ENCODE data around the gene C11orf86. TPM values are rescaled to one million over a fixed set of nuclear protein-coding genes. Genes with fewer than 3 reads are reported as not detected.

Gene C11orf86
- total and polyA plus RNA-seq, 10 of the 15 experiments (the other 5 are each of a cell fraction or from before 2014, with no cell fraction given): not detected

- SMC1A ChIA-PET (ENCODE audit: uncharacterized antibody, unreplicated experiment): no interaction called here
- Histone ChIP-seq H3K4me1 (ENCODE audit: control insufficient read depth, insufficient read depth, low read length) (no peaks in the 10 kb centered on the region), H3K79me2 (ENCODE audit: control insufficient read depth, insufficient read depth, low read length) (no peaks in the 10 kb centered on the region), H3K9me3 (replicated peaks; ENCODE audit: control insufficient read depth, insufficient read depth, low read length) (no peaks in the 10 kb centered on the region), H3K27me3 (replicated peaks in 1 of 2; ENCODE audit: control insufficient read depth in 2 of 2, insufficient read depth in 2 of 2, low read length in 1 of 2) (no peaks in the 10 kb centered on the region), H3K9ac (ENCODE audit: control insufficient read depth, insufficient read depth, low read length) (no peak overlapping the region), H4K20me1 (ENCODE audit: control insufficient read depth, insufficient read depth) (no peaks in the 10 kb centered on the region), H3K4me2 (ENCODE audit: control insufficient read depth, insufficient read depth) (no peak overlapping the region), H3K4me3 (no peak overlapping the region), H3K27ac (ENCODE audit: control insufficient read depth, insufficient read depth) (no peak overlapping the region), H3K36me3 (ENCODE audit: control insufficient read depth in 2 of 2, insufficient read depth in 2 of 2, low read length in 1 of 2) (no peaks in the 10 kb centered on the region), H2AFZ (ENCODE audit: control insufficient read depth, low read depth, low read length) (no peak overlapping the region)
- CTCF ChIA-PET: interaction anchor here (1.0 kb wide), 1 partner anchor 9 kb away, joined by 3 read pairs; the partner anchor contains the start of gene C11orf86
- in situ Hi-C loops (cut with MboI) (no loop called here), intact Hi-C loops (cut with micrococcal nuclease; ENCODE audit: unreplicated experiment) (no loop called here)
- RAD21 ChIA-PET (ENCODE audit: unreplicated experiment): no interaction called here
- ATAC-seq: no peak
- POLR2A ChIA-PET: no interaction called here
- no TSS peak for BruUV-seq (replicated peaks)
- WGBS (ENCODE audit: insufficient coverage, insufficient replicate concordance, low lambda C conversion rate, missing lambda C conversion rate): 34% methylated on average over 5 of the region's 5 CpGs
- no peak for DNase-seq (ENCODE audit: low read depth, low spot score)
- no peak for FAIRE-seq
- TF ChIP-seq CEBPZ (IDR thresholded peaks at IDR 0.05; ENCODE audit: low read depth, low read length) (no peak), SMC3 (IDR thresholded peaks at IDR 0.05; ENCODE audit: borderline replicate concordance, low read length) (no peak), STAT3 (IDR thresholded peaks at IDR 0.05; ENCODE audit: low read depth, low read length) (no peak)
Measured at GRCh38 chr11:66966351-66966750, 8.8 kb upstream of the C11orf86 start.
